GM18951 (cell line): ENCODE results near the gene PHLPP1.

Experiments used
- POLR2A ChIP-seq: IDR thresholded peaks from 4 replicates; pipeline ENCODE4 v1.6.1; 2011; ENCODE audit warnings: mild to moderate bottlenecking; ENCODE audit not compliant: insufficient read length, insufficient read depth; ENCODE audit errors: extremely low read depth
- in situ Hi-C: fragments of 300-500 bp; cut with MboI; formaldehyde crosslinking; loops from one replicate; pipeline ENCODE4 v1.12.0; 2022; ENCODE audit warnings: low sequenced_read_pairs, mixed read lengths, inconsistent platforms; ENCODE audit not compliant: unreplicated experiment

The PHLPP1 gene

GRCh38 chr18:62984656-62985315 is 269.4 kb downstream of the PHLPP1 start:
- TF ChIP-seq POLR2A: no peak
- in situ Hi-C loops: loop anchor here (25.0 kb wide), 2 partner anchors 372 to 547 kb away; no protein-coding TSS in a partner anchor

GRCh38 chr18:62986490-62986889 is 271.1 kb downstream of the PHLPP1 start:
- no peak for TF ChIP-seq POLR2A
- in situ Hi-C loops: loop anchor here (25.0 kb wide), 2 partner anchors 374 to 549 kb away; no protein-coding TSS in a partner anchor

- no peak for TF ChIP-seq POLR2A
- in situ Hi-C loops: loop anchor here (25.0 kb wide), 2 partner anchors 375 to 550 kb away; no protein-coding TSS in a partner anchor
Observed at GRCh38 chr18:62987055-62987830, 271.9 kb downstream of the PHLPP1 start.

- no peak for TF ChIP-seq POLR2A
- in situ Hi-C loops: loop anchor here (25.0 kb wide), 2 partner anchors 376 to 551 kb away; no protein-coding TSS in a partner anchor
Observed at GRCh38 chr18:62987859-62988258, 272.5 kb downstream of the PHLPP1 start.

GRCh38 chr18:62988471-62988870 is 273.1 kb downstream of the PHLPP1 start:
- in situ Hi-C loops: loop anchor here (25.0 kb wide), 2 partner anchors 376 to 551 kb away; no protein-coding TSS in a partner anchor
- no peak for TF ChIP-seq POLR2A

- in situ Hi-C loops: loop anchor here (25.0 kb wide), 2 partner anchors 377 to 552 kb away; no protein-coding TSS in a partner anchor
- TF ChIP-seq POLR2A: no peak
Observed at GRCh38 chr18:62989195-62989594, 273.9 kb downstream of the PHLPP1 start.

- no peak for TF ChIP-seq POLR2A
- in situ Hi-C loops: loop anchor here (25.0 kb wide), 2 partner anchors 378 to 553 kb away; no protein-coding TSS in a partner anchor
Observed at GRCh38 chr18:62990653-62991052, 275.3 kb downstream of the PHLPP1 start.

- in situ Hi-C loops: loop anchor here (25.0 kb wide), 2 partner anchors 379 to 554 kb away; no protein-coding TSS in a partner anchor
- no peak for TF ChIP-seq POLR2A
Observed at GRCh38 chr18:62991389-62991788, 276.0 kb downstream of the PHLPP1 start.

- in situ Hi-C loops: loop anchor here (25.0 kb wide), 2 partner anchors 380 to 555 kb away; no protein-coding TSS in a partner anchor
- no peak for TF ChIP-seq POLR2A
Observed at GRCh38 chr18:62991959-62992358, 276.6 kb downstream of the PHLPP1 start.

- TF ChIP-seq POLR2A: no peak
- in situ Hi-C loops: loop anchor here (25.0 kb wide), 2 partner anchors 381 to 556 kb away; no protein-coding TSS in a partner anchor
Observed at GRCh38 chr18:62992877-62993365, 277.6 kb downstream of the PHLPP1 start.

GRCh38 chr18:62996566-62996965 is 281.2 kb downstream of the PHLPP1 start:
- TF ChIP-seq POLR2A: no peak
- in situ Hi-C loops: loop anchor here (25.0 kb wide), 2 partner anchors 384 to 559 kb away; no protein-coding TSS in a partner anchor

GRCh38 chr18:62997076-62997475 is 281.7 kb downstream of the PHLPP1 start:
- TF ChIP-seq POLR2A: no peak
- in situ Hi-C loops: loop anchor here (25.0 kb wide), 2 partner anchors 385 to 560 kb away; no protein-coding TSS in a partner anchor

GRCh38 chr18:62998443-62998842 is 283.1 kb downstream of the PHLPP1 start:
- in situ Hi-C loops: loop anchor here (25.0 kb wide), 2 partner anchors 386 to 561 kb away; no protein-coding TSS in a partner anchor
- TF ChIP-seq POLR2A: no peak
